Fibroblast of lung (primary cell): ENCODE data around the gene DNMT1.

ENCODE experiments used
- CTCF ChIP-seq, 2 donors: IDR thresholded peaks in 1 of 2; conservative IDR thresholded peaks in 1 of 2; 1 replicate in 1 of 2; 2 replicates in 1 of 2; pipeline ENCODE4 v1.5.1; 2011 to 2012; ENCODE audit warnings: low read length in 2 of 2, control low read depth in 1 of 2, inconsistent platforms in 1 of 2, low read depth in 1 of 2, mild to moderate bottlenecking in 1 of 2
- EZH2 ChIP-seq: IDR thresholded peaks from 2 replicates; pipeline ENCODE4 v1.5.1; 2012; ENCODE audit warnings: low read length, control low read depth, mild to moderate bottlenecking; ENCODE audit errors: missing control alignments

- TF ChIP-seq EZH2 (no peak), CTCF (conservative IDR thresholded peaks at IDR 0.05 in 1 of 2, IDR thresholded peaks at IDR 0.05 in 1 of 2; ENCODE audit: low read depth in 1 of 2, low read length in 2 of 2) (no peak)
Observed at GRCh38 chr19:10214784-10215183, 20.0 kb upstream of the DNMT1 start.
